Measurements from ENCODE around the gene AASS. TPM values are rescaled to one million over a fixed set of nuclear protein-coding genes. Genes with fewer than 3 reads are reported as not detected.

AASS gene
- total RNA-seq, 6 experiments from 2014 or later: 8.1 to 10.2 (median 8.9) TPM

DNA sequence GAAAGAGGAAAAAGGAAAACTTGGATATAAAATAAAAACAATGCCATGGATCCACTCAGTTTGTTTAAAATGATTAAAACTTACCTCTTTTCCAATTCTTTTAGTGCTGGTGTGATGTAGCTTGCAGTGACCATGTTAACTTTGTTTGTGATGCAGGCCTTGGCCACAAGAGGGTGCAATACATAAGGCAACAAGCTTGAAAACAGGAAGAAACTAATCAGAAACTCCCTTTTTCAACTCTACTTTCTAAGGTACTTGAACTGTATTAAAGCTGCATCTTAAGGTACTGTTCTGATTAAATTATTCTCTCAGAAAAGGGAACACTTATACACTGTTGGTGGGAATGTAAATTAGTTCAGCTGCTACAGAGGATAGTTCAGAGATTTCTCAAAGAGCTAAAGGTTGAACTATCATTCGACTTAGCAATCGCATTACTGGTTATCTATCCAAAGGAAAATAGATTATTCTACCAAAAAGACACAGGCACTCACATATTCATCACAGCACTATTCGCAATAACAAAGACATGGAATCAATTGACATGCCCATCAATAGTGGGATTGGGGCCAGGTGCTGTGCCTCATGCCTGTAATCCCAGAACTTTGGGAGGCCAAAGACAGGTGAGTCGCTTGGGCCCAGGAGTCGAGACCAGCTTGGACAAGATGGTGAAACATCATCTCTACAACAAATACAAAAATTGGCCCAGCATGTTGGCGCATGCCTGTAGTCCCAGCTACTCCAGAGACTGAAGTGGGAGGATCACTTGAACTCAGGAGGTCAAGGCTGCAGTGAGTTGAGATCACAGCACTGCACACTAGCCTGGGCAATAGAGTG is 50.9 kb downstream of the AASS start:
- Mint-ChIP-seq H3K4me3 (no peak overlapping the region), H3K4me1 (ENCODE audit: low read depth) (no peaks in the 10 kb centered on the region), H3K27ac (no peak overlapping the region), H3K36me3 (ENCODE audit: low read depth) (no peaks in the 10 kb centered on the region), H3K27me3 (ENCODE audit: insufficient read depth) (no peaks in the 10 kb centered on the region; the same call in 1 of the 2 replicates), H3K9me3 (no peaks in the 10 kb centered on the region)
- DNase-seq: peak; percentile 74
- TF ChIP-seq, protein P1, sequence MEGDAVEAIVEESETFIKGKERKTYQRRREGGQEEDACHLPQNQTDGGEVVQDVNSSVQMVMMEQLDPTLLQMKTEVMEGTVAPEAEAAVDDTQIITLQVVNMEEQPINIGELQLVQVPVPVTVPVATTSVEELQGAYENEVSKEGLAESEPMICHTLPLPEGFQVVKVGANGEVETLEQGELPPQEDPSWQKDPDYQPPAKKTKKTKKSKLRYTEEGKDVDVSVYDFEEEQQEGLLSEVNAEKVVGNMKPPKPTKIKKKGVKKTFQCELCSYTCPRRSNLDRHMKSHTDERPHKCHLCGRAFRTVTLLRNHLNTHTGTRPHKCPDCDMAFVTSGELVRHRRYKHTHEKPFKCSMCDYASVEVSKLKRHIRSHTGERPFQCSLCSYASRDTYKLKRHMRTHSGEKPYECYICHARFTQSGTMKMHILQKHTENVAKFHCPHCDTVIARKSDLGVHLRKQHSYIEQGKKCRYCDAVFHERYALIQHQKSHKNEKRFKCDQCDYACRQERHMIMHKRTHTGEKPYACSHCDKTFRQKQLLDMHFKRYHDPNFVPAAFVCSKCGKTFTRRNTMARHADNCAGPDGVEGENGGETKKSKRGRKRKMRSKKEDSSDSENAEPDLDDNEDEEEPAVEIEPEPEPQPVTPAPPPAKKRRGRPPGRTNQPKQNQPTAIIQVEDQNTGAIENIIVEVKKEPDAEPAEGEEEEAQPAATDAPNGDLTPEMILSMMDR (IDR thresholded peaks at IDR 0.05): peak; percentile 95

DNA sequence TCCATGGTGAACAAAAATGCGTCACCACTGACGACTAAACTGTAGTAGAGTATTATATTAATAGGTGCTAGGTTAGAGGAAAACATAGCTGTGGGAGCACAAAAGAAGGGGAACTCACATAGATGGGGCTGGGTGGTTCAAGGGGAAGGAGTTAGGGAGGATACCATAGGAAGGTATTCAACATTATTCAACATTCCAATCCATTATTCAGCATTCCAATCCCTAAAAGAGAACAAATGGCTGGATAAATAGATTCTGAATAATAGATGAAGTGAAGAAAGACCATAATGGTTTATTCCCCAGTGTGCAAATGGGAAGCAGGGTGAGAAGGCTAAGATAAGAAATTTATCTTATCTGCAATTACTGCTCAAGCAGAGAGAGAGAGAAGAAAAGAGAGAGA is 61.4 kb downstream of the AASS start:
- peaks cover 11% of the 10 kb centered on the region; the same call in 1 of the 2 replicates for H3K36me3 Mint-ChIP-seq (ENCODE audit: low read depth)
- no peaks in the 10 kb centered on the region for H3K9me3 Mint-ChIP-seq
- peaks cover 6% of the 10 kb centered on the region; the same call in 1 of the 2 replicates for H3K4me1 Mint-ChIP-seq (ENCODE audit: low read depth)
- TF ChIP-seq, protein P1 (IDR thresholded peaks at IDR 0.05): no peak
- H3K4me3 Mint-ChIP-seq: no peak overlapping the region
- no peaks in the 10 kb centered on the region for H3K27me3 Mint-ChIP-seq (ENCODE audit: insufficient read depth)
- DNase-seq: no peak
- no peak overlapping the region for H3K27ac Mint-ChIP-seq

DNA sequence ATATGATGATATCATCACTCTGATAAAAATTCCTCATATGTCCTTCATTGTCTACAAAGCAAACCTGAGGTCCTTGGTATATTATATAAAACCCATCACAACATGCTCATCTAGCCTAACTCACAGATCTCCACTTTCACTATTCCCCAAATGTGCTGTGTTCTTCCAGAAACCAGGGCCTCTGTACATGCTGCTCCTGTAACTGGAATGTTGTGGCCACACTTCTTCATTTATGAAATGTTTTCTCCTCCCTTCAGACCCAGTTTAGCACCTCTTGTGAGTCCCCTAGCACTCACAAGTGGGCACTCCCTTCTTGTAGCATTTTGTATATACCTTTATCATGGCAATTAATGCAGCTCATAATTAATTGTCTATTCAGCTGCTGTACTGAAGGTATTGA is 61.9 kb downstream of the AASS start:
- H3K4me1 Mint-ChIP-seq (ENCODE audit: low read depth): peaks cover 6% of the 10 kb centered on the region; the same call in 1 of the 2 replicates
- no peak for DNase-seq
- H3K9me3 Mint-ChIP-seq: no peaks in the 10 kb centered on the region
- no peaks in the 10 kb centered on the region for H3K27me3 Mint-ChIP-seq (ENCODE audit: insufficient read depth)
- H3K27ac Mint-ChIP-seq: no peak overlapping the region
- H3K4me3 Mint-ChIP-seq: no peak overlapping the region
- H3K36me3 Mint-ChIP-seq (ENCODE audit: low read depth): peaks cover 16% of the 10 kb centered on the region; the same call in 1 of the 2 replicates
- TF ChIP-seq, protein P1 (IDR thresholded peaks at IDR 0.05): no peak

DNA sequence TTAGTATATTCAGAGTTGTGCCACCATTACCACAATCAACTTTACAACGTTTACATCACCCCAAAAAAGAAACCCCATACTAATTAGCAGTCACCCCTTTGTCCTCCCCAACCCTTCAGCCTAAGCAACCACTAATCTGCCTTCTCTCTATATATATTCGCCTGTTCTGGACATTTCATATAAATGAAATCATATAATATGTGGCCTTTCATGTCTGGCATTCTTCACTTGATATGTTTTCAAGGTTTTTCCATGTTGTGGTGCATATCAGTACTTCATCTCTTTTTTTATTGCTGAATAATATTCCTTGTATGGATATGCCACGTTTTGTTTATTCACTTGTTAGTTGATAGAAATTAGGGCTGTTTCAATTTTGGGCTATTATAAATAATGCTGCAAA is 70.4 kb downstream of the AASS start:
- H3K9me3 Mint-ChIP-seq: no peaks in the 10 kb centered on the region

DNA sequence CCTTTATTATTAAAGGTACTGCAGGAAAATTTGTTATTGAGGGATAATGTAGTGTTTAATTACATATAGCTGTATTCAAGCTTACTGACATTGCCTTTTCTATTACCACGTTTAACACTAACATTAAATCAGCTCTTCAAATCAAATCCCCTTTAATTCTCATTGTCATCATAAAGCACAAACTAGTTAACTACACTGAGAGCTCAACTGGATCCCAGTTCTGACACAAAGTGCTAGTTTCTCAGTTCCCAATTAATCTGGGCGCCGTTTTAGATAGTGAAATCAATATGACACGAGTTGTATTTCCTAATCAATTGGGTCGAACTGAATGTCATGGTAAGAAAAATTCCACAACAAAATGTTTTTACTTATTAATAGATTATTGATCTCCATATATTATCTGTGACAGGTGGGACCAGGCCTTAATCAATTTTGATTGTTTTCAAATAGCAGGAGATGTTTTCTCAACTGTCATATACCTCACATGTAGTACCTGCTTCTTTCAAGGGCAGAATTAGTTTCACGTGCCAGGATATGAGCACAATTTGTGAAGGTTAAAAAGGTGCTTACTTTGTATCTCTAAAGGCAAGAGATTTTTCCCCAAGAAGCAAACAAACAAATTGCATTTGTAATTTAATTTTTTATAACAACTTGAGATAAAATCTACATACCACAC is 71.0 kb downstream of the AASS start:
- H3K27me3 Mint-ChIP-seq (ENCODE audit: insufficient read depth): no peaks in the 10 kb centered on the region; the same call in 1 of the 2 replicates
- TF ChIP-seq, protein P1 (IDR thresholded peaks at IDR 0.05): no peak
- H3K4me1 Mint-ChIP-seq (ENCODE audit: low read depth): no peaks in the 10 kb centered on the region
- H3K9me3 Mint-ChIP-seq: no peaks in the 10 kb centered on the region
- DNase-seq: no peak
- no peak overlapping the region for H3K27ac Mint-ChIP-seq
- 0 out of 2 replicates have a peak, but pooled peaks cover 19% of the 10 kb centered on the region for H3K36me3 Mint-ChIP-seq (ENCODE audit: low read depth)
- no peak overlapping the region for H3K4me3 Mint-ChIP-seq

More for the DNA sequence above, 70.4 kb downstream of the AASS start:
- Mint-ChIP-seq H3K36me3 (ENCODE audit: low read depth) (0 out of 2 replicates have a peak, but pooled peaks cover 20% of the 10 kb centered on the region), H3K27ac (no peak overlapping the region), H3K4me3 (no peak overlapping the region), H3K27me3 (ENCODE audit: insufficient read depth) (no peaks in the 10 kb centered on the region; the same call in 1 of the 2 replicates), H3K4me1 (ENCODE audit: low read depth) (no peaks in the 10 kb centered on the region)
- TF ChIP-seq, protein P1 (IDR thresholded peaks at IDR 0.05): no peak
- no peak for DNase-seq
